ENCODE results near the gene MIPEP.

MIPEP gene

GRCh38 chr13:23918208-23918607, 29.0 kb upstream of the MIPEP start:
- no peak for TF ChIP-seq CTCF (IDR thresholded peaks at IDR 0.05)

GRCh38 chr13:23915308-23915707, 26.1 kb upstream of the MIPEP start:
- TF ChIP-seq CTCF (IDR thresholded peaks at IDR 0.05): peak; percentile 39

- no peak for TF ChIP-seq CTCF (IDR thresholded peaks at IDR 0.05)
Measured at GRCh38 chr13:23912469-23912868, 23.3 kb upstream of the MIPEP start.

- no peak for TF ChIP-seq CTCF (IDR thresholded peaks at IDR 0.05)
Measured at GRCh38 chr13:23909606-23910005, 20.4 kb upstream of the MIPEP start.

GRCh38 chr13:23905766-23906165, 16.6 kb upstream of the MIPEP start:
- TF ChIP-seq CTCF (IDR thresholded peaks at IDR 0.05): no peak

- TF ChIP-seq CTCF (IDR thresholded peaks at IDR 0.05): no peak
Measured at GRCh38 chr13:23903906-23904280, 14.7 kb upstream of the MIPEP start.

GRCh38 chr13:23902975-23903905, 14.0 kb upstream of the MIPEP start:
- TF ChIP-seq CTCF (IDR thresholded peaks at IDR 0.05): no peak

Data from LNCAP (cell line).